ENCODE data around the gene SLAIN1.

SLAIN1 gene

GRCh38 chr13:77725071-77725470 is 27.6 kb downstream of the SLAIN1 start:
- Histone ChIP-seq H3K27me3 (ENCODE audit: insufficient read depth, low read depth) (no peaks in the 10 kb centered on the region), H3K27ac (no peak overlapping the region), H4K20me1 (ENCODE audit: insufficient read depth) (no peaks in the 10 kb centered on the region), H3K79me2 (ENCODE audit: insufficient read depth, low read depth) (no peaks in the 10 kb centered on the region), H3K4me2 (no peak overlapping the region), H3K4me1 (ENCODE audit: low read depth, poor library complexity, severe bottlenecking) (peaks cover 45% of the 10 kb centered on the region), H2AFZ (ENCODE audit: low read depth) (no peak overlapping the region), H3K9ac (no peak overlapping the region), H3K36me3 (ENCODE audit: insufficient read depth) (no peaks in the 10 kb centered on the region), H3K4me3 (IDR thresholded peaks at IDR 0.05; ENCODE audit: insufficient read depth, low read depth, low read length) (no peak overlapping the region)
- TF ChIP-seq, protein P1, sequence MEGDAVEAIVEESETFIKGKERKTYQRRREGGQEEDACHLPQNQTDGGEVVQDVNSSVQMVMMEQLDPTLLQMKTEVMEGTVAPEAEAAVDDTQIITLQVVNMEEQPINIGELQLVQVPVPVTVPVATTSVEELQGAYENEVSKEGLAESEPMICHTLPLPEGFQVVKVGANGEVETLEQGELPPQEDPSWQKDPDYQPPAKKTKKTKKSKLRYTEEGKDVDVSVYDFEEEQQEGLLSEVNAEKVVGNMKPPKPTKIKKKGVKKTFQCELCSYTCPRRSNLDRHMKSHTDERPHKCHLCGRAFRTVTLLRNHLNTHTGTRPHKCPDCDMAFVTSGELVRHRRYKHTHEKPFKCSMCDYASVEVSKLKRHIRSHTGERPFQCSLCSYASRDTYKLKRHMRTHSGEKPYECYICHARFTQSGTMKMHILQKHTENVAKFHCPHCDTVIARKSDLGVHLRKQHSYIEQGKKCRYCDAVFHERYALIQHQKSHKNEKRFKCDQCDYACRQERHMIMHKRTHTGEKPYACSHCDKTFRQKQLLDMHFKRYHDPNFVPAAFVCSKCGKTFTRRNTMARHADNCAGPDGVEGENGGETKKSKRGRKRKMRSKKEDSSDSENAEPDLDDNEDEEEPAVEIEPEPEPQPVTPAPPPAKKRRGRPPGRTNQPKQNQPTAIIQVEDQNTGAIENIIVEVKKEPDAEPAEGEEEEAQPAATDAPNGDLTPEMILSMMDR (conservative IDR thresholded peaks at IDR 0.05; ENCODE audit: low read depth, low read length) = no peak

DNA sequence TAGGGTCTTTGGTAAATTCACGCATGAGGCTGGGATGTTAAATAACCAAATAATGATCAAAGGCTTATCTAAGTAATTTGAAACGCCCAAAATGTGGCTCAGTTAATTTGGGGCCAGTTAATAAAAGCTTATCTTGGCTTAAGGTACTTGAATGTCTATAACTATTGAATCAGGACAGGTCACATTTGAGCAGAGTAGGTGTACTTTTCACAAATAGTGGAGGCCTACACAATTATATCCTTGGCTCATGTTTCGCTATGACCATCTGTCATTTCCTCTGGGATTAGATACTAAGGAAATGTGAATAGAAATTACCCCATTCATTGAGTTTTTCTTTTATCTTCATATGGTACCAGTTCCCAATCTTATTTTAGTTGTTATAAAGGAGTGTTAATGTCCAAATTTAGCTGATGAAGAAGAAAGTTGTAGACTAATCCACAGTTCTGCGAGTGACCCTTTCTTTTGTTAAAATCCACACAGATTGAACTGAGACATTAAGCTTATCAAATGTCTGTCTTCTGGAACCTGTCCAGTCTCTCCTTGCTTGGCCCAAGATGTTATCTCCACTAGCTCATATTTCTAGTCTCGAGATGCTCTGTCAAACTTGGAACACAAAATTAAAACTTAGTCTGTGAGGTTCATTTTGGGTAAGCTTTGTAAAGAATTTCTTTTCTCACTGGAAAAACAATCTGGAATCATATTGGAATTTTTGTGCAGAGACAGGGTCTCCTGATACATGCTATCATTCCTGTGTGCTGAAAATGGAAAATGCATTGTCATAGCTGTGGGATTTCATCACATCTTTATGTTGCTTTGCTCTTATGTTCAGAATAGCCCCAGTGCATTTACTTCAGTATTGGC is 31.0 kb downstream of the SLAIN1 start:
- H3K9ac ChIP-seq = no peak overlapping the region
- H3K79me2 ChIP-seq (ENCODE audit: insufficient read depth, low read depth) = peaks cover 7% of the 10 kb centered on the region; the same call in 1 of the 2 replicates
- H3K4me3 ChIP-seq (IDR thresholded peaks at IDR 0.05; ENCODE audit: insufficient read depth, low read depth, low read length) = no peak overlapping the region
- peak overlapping the region; percentile 82; the same call in 1 of the 2 replicates for H3K27ac ChIP-seq
- no peaks in the 10 kb centered on the region for H3K27me3 ChIP-seq (ENCODE audit: insufficient read depth, low read depth)
- no peak overlapping the region for H2AFZ ChIP-seq (ENCODE audit: low read depth)
- TF ChIP-seq, protein P1 (conservative IDR thresholded peaks at IDR 0.05; ENCODE audit: low read depth, low read length) = no peak
- no peaks in the 10 kb centered on the region for H4K20me1 ChIP-seq (ENCODE audit: insufficient read depth)
- H3K4me2 ChIP-seq = peak overlapping the region; percentile 89
- H3K4me1 ChIP-seq (ENCODE audit: low read depth, poor library complexity, severe bottlenecking) = peaks cover 60% of the 10 kb centered on the region
- H3K36me3 ChIP-seq (ENCODE audit: insufficient read depth) = no peaks in the 10 kb centered on the region

DNA sequence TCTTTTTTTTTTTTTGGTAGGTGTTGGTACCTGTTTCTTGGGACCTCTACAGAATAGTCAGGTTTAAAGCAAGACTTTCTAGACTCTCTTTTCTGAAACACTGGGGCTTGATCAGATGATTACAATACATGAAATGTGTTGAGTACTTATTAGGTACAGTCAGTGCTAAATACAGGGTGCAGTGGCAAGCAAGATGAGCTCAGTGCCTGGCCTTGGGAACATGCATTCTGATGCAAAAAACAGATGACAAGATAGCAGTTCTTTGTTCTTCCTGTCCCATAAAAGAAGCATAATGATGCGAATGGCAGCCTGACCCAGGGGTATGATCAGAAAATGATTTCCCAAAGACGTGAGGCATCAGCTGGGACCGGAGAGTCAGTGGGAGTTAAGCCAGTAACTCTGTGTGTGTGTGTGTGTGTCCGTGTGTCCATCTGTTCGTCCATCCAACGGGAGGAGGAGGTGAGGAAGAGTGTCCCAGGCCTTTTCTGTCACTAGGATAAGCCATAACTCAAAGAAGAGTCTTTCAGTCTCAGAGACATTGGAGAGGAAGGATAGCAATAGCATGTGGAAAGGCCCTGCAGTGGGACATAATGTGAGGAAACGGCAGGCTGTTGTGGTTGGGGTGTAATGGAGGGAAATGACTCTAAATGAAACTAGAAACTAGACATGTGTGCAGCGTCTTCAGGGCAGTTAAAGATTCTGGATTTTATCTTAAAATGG is 32.2 kb downstream of the SLAIN1 start:
- H3K4me2 ChIP-seq = peak overlapping the region; percentile 89
- peaks cover 7% of the 10 kb centered on the region; the same call in 1 of the 2 replicates for H3K79me2 ChIP-seq (ENCODE audit: insufficient read depth, low read depth)
- peaks cover 54% of the 10 kb centered on the region for H3K4me1 ChIP-seq (ENCODE audit: low read depth, poor library complexity, severe bottlenecking)
- TF ChIP-seq, protein P1 (conservative IDR thresholded peaks at IDR 0.05; ENCODE audit: low read depth, low read length) = no peak
- H3K27ac ChIP-seq = peak overlapping the region; percentile 82
- no peaks in the 10 kb centered on the region for H3K27me3 ChIP-seq (ENCODE audit: insufficient read depth, low read depth)
- no peaks in the 10 kb centered on the region for H4K20me1 ChIP-seq (ENCODE audit: insufficient read depth)
- no peaks in the 10 kb centered on the region for H3K36me3 ChIP-seq (ENCODE audit: insufficient read depth)
- peak overlapping the region; percentile 47; the same call in 1 of the 2 replicates for H3K9ac ChIP-seq
- H2AFZ ChIP-seq (ENCODE audit: low read depth) = peak overlapping the region; percentile 31; the same call in 1 of the 2 replicates
- no peak overlapping the region for H3K4me3 ChIP-seq (IDR thresholded peaks at IDR 0.05; ENCODE audit: insufficient read depth, low read depth, low read length)

DNA sequence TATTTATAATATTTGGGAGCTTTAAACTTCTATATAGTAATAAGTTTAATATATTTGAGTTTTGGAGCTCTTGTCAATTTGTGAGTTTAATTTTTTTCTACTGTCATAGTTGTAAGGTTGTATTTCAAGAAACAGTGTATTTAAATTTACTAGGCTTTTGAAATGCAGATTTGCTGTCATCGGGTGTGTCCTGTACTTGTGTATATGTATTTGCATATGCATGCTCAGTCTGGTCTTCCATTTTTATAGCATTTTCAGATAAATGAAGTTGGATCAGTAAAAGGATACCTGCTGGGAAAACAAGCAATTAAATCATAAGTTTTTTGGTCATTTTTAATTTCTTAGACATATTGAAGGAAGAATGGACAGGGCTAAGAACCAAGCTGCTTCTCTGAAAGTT is 33.1 kb downstream of the SLAIN1 start:
- H3K36me3 ChIP-seq (ENCODE audit: insufficient read depth) = no peaks in the 10 kb centered on the region
- TF ChIP-seq, protein P1 (conservative IDR thresholded peaks at IDR 0.05; ENCODE audit: low read depth, low read length) = no peak
- peak overlapping the region; percentile 82; the same call in 1 of the 2 replicates for H3K27ac ChIP-seq
- no peaks in the 10 kb centered on the region for H4K20me1 ChIP-seq (ENCODE audit: insufficient read depth)
- peak overlapping the region; percentile 47; the same call in 1 of the 2 replicates for H3K9ac ChIP-seq
- no peak overlapping the region for H3K4me3 ChIP-seq (IDR thresholded peaks at IDR 0.05; ENCODE audit: insufficient read depth, low read depth, low read length)
- H3K4me2 ChIP-seq = peak overlapping the region; percentile 89
- H3K27me3 ChIP-seq (ENCODE audit: insufficient read depth, low read depth) = no peaks in the 10 kb centered on the region
- H3K79me2 ChIP-seq (ENCODE audit: insufficient read depth, low read depth) = peaks cover 7% of the 10 kb centered on the region; the same call in 1 of the 2 replicates
- peaks cover 54% of the 10 kb centered on the region for H3K4me1 ChIP-seq (ENCODE audit: low read depth, poor library complexity, severe bottlenecking)
- H2AFZ ChIP-seq (ENCODE audit: low read depth) = no peak overlapping the region

All from KMS-11 (cell line).